Esophagus muscularis mucosa (tissue), 4 donors: ENCODE measurements around the gene AKAP6. TPM values are rescaled to one million over a fixed set of nuclear protein-coding genes. Genes with fewer than 3 reads are reported as not detected.
A peak's percentile ranks its signal among the peaks of the same experiment; 100 is the strongest.
"Not testable (repeated sequence)": the region's sequence is repeated elsewhere in the genome, so short reads cannot be mapped to it uniquely, and the experiment has no call there.

Source experiments
- DNase-seq: peaks from one replicate; pipeline ENCODE4 v3.0.0-alpha.2; 2017; ENCODE audit errors: extremely low spot score
- H3K27ac ChIP-seq, 4 donors: fragments of 200-600 bp; sonication (generic); replicated peaks in 1 of 4; 1 replicate in 3 of 4; 2 replicates in 1 of 4; pipeline ENCODE4 v1.5.1; 2016 to 2019; ENCODE audit warnings: mild to moderate bottlenecking in 1 of 4
- H3K27me3 ChIP-seq, 4 donors: fragments of 200-600 bp; sonication (generic); one replicate each; pipeline versions ENCODE4 v1.5.1 to v1.6.0; 2016 to 2019
- H3K36me3 ChIP-seq, 4 donors: fragments of 200-600 bp; sonication (generic); one replicate each; pipeline ENCODE4 v1.5.1; 2016 to 2019
- H3K4me1 ChIP-seq, 4 donors: fragments of 200-600 bp; sonication (generic); one replicate each; pipeline ENCODE4 v1.5.1; 2016 to 2019
- H3K4me3 ChIP-seq, 4 donors: fragments of 200-600 bp; sonication (generic); 1 replicate in 2 of 4; 2 replicates in 2 of 4; pipeline ENCODE4 v1.5.1; 2016 to 2019; ENCODE audit warnings: mild to moderate bottlenecking in 4 of 4, moderate library complexity in 1 of 4
- H3K9me3 ChIP-seq, 4 donors: fragments of 200-600 bp; sonication (generic); 1 replicate in 3 of 4; 2 replicates in 1 of 4; pipeline ENCODE4 v1.5.1; 2016 to 2019
- EP300 ChIP-seq: sonication (generic); formaldehyde crosslinking; IDR thresholded peaks from one replicate; pipeline ENCODE4 v1.6.1; 2017; ENCODE audit warnings: antibody characterized with exemption
- POLR2A ChIP-seq: fragments of 450-650 bp; IDR thresholded peaks from one replicate; pipeline ENCODE4 v1.6.1; 2017; ENCODE audit warnings: antibody characterized with exemption, moderate library complexity, mild to moderate bottlenecking, low read depth
- POLR2AphosphoS5 ChIP-seq, 2 donors: sonication (generic); formaldehyde crosslinking; IDR thresholded peaks; one replicate each; pipeline ENCODE4 v1.6.1; 2017; ENCODE audit warnings: antibody characterized with exemption in 2 of 2
- WGBS: methylation state at CpG from one replicate; pipeline ENCODE4 v1.1.5; 2018; 5-methylcytosine and 5-hydroxymethylcytosine counted together
- intact Hi-C: fragments of 100-400 bp; cut with DNase I; formaldehyde crosslinking; loops from one replicate; pipeline ENCODE4 v1.15.1; 2023
- total RNA-seq, 4 donors: library from RNA; depleted of rRNA; stranded (reverse); fragments of >200 nt; gene quantifications; one replicate each; pipeline versions ENCODE4 v1.1.0 to v1.2.1, GENCODE V29; 2016
- TF ChIP-seq, protein P1 (sequence below), 3 experiments: fragments of 200-600 bp in 2 of 3; fragments of 450-650 bp in 1 of 3; sonication (generic) in 2 of 3; IDR thresholded peaks; one replicate each; pipeline ENCODE4 v1.5.1; 2017 to 2019; ENCODE audit warnings: antibody characterized with exemption in 3 of 3, mild to moderate bottlenecking in 2 of 3, moderate library complexity in 1 of 3

The AKAP6 gene
- total RNA-seq, 4 donors from 2014 or later = 21.3 to 38.6 (median 31.5) TPM

DNA sequence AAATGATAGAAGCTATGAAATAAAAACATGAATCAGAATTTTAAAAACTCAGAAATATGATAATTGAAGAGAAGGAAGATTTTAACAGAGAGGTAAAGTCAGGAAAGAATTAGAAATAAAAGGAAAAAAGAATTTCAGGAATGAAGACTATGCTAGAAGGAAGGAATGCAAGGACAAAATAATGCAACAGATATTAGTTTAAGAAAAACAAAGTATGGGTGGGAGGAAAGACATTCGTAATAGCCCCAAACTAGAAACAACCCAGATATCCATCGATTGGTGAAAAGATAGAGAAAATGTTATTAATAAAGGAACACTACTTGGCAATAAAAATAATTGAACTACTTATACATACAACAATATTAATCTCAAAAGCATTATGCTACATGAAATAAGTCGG lies 129.6 kb downstream of the AKAP6 start:
- peak overlapping the region in 1 of 4 donors; percentile 79 for H3K27ac ChIP-seq
- no peak overlapping the region for H3K4me3 ChIP-seq
- H3K36me3 ChIP-seq = no peaks in the 10 kb centered on the region
- no peaks in the 10 kb centered on the region for H3K9me3 ChIP-seq
- intact Hi-C loops = no loop called here
- no peaks in the 10 kb centered on the region for H3K27me3 ChIP-seq
- no peak for TF ChIP-seq POLR2A
- DNase-seq = no peak
- H3K4me1 ChIP-seq = peaks cover 7 to 32% (median 23%) of the 10 kb centered on the region in 4 donors
- 86% methylated on average over 3 of the region's 3 CpGs for WGBS

DNA sequence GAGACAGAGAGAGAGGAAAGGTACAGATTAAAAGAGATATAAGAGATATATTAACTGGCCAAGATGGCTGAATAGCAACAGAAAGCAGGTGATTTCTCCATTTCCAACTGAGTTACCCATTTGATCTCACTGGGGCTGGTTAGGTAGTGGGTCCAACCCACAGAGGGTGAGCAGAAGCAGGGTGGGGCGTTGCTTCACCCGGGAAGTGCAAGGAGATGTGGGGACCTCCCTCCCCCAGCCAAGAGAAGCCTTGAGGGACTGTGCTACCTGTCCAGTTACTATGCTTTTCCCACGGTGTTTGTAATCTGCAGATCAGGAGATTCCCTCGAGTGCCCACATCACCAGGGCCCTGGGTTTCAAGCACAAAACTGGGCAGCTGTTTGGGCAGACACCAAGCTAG lies 131.2 kb downstream of the AKAP6 start:
- peaks cover 7 to 25% (median 17%) of the 10 kb centered on the region in 4 donors for H3K4me1 ChIP-seq
- no peak for DNase-seq
- no peaks in the 10 kb centered on the region for H3K36me3 ChIP-seq
- peak overlapping the region in 3 of 4 donors; percentile 7 to 33 (median 31) for H3K27ac ChIP-seq
- no peak for TF ChIP-seq POLR2AphosphoS5 (IDR thresholded peaks at IDR 0.05)
- TF ChIP-seq, protein P1, sequence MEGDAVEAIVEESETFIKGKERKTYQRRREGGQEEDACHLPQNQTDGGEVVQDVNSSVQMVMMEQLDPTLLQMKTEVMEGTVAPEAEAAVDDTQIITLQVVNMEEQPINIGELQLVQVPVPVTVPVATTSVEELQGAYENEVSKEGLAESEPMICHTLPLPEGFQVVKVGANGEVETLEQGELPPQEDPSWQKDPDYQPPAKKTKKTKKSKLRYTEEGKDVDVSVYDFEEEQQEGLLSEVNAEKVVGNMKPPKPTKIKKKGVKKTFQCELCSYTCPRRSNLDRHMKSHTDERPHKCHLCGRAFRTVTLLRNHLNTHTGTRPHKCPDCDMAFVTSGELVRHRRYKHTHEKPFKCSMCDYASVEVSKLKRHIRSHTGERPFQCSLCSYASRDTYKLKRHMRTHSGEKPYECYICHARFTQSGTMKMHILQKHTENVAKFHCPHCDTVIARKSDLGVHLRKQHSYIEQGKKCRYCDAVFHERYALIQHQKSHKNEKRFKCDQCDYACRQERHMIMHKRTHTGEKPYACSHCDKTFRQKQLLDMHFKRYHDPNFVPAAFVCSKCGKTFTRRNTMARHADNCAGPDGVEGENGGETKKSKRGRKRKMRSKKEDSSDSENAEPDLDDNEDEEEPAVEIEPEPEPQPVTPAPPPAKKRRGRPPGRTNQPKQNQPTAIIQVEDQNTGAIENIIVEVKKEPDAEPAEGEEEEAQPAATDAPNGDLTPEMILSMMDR (IDR thresholded peaks at IDR 0.05) = no peak
- TF ChIP-seq EP300 = no peak
- intact Hi-C loops = no loop called here
- no peaks in the 10 kb centered on the region for H3K27me3 ChIP-seq
- no peak overlapping the region for H3K4me3 ChIP-seq
- 100% methylated on average over 2 of the region's 4 CpGs for WGBS
- no peaks in the 10 kb centered on the region for H3K9me3 ChIP-seq

DNA sequence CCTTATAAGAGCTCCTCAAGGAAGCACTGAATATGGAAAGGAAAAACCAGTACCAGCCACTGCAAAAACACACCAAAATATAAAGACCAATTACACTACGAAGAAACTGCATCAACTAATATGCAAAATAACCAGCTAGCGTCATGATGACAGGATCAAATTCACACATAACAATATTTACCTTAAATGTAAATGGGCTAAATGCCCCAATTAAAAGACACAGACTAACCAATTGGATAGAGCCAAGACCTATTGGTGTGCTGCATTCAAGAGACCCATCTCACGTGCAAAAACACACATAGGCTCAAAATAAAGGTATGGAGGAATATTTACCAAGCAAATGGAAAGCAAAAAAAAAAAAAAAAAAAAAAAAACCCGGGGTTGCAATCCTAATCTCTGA lies 133.5 kb downstream of the AKAP6 start:
- 91% methylated on average over 4 of the region's 4 CpGs for WGBS
- DNase-seq, H3K36me3 ChIP-seq, H3K27me3 ChIP-seq, intact Hi-C loops, H3K9me3 ChIP-seq, H3K4me3 ChIP-seq, H3K27ac ChIP-seq: not testable (repeated sequence)
- peaks cover 2 to 18% (median 13%) of the 10 kb centered on the region in 4 donors for H3K4me1 ChIP-seq

DNA sequence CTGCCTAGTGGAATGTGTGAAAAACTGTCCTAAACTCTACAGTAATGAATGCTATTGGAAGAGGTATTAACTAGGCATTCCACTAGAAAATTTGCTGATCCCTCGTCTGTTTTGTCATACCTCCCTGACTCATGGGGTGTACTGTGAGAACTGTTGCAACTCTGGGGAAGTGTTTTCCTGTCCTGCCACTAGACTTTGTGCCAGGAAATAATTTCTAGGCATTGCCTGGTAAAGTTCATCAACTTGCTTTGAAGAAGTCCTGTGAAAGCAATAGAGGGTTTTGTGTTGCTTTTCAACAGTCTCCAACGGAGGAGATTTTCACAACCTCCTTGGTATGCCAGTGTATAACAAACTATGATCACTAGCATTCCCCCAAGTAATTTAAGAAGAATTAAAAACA lies 139.9 kb downstream of the AKAP6 start:
- H3K27ac ChIP-seq = peak overlapping the region; percentile 65 to 75 (median 72)
- no peaks in the 10 kb centered on the region for H3K9me3 ChIP-seq
- no peak overlapping the region for H3K4me3 ChIP-seq
- no peaks in the 10 kb centered on the region for H3K36me3 ChIP-seq
- intact Hi-C loops = loop anchor here (5.0 kb wide), 1 partner anchor 212 kb away; no protein-coding TSS in a partner anchor
- H3K4me1 ChIP-seq = peaks cover 38 to 62% (median 57%) of the 10 kb centered on the region in 4 donors
- 2% methylated on average over 2 of the region's 2 CpGs for WGBS
- TF ChIP-seq POLR2A (no peak), POLR2AphosphoS5 (IDR thresholded peaks at IDR 0.05) (peak in 1 of 2 donors; percentile 53), EP300 (peak; percentile 68)
- TF ChIP-seq, protein P1 (IDR thresholded peaks at IDR 0.05) = no peak
- no peak for DNase-seq
- H3K27me3 ChIP-seq = no peaks in the 10 kb centered on the region

DNA sequence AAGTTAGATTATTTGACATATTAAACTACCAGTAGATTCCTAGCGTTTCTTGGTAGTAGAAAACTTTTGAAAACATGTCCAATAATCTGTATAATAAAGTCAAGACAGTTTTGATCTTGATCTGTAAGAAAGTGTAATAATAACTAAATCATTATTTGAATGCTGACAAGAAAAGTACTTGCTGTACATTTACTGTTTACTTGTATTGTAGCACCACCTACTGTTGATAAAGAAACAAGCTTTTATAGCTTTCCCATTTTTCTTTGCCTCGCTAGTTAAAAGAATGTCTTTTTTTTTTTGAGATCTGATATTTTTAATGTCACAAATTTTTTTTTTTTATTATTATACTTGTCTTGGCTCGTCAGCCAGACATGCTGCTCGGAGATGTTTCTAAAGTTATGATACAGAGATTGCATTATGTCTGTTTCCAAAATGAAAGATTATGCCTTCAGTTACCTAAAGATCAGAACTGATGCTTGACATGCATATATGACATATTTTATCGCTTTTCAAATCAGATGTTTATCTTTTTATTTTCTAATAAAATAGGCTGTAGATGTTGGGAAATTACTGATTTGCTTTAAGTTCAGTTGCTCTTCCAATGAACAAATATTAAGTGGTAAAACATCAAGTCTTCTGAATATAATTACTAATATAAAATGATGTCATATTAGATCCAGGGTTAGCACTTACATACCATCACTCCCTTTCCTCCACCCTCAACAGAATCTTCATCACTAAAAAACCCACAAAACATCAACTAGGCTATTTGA lies 140.5 kb downstream of the AKAP6 start:
- Histone ChIP-seq H3K27me3 (no peaks in the 10 kb centered on the region), H3K36me3 (no peaks in the 10 kb centered on the region), H3K27ac (peak overlapping the region; percentile 73 to 84 (median 77)), H3K4me3 (no peak overlapping the region), H3K4me1 (peaks cover 41 to 68% (median 63%) of the 10 kb centered on the region in 4 donors), H3K9me3 (no peaks in the 10 kb centered on the region)
- no peak for DNase-seq
- TF ChIP-seq, protein P1 (IDR thresholded peaks at IDR 0.05) = peak; percentile 50 to 65 (median 61)
- TF ChIP-seq EP300 = no peak
- intact Hi-C loops = loop anchor here (5.0 kb wide), 2 partner anchors 212 to 392 kb away; partner anchors contain the start of gene ARHGAP5
- 21% methylated on average over 5 of the region's 5 CpGs for WGBS
